Keratinocyte (primary cell): ENCODE results near the gene FAM9A.

Source experiments
- EZH2 ChIP-seq: IDR thresholded peaks from one replicate; pipeline ENCODE4 v1.6.1; 2012; ENCODE audit warnings: inconsistent platforms, mild to moderate bottlenecking, low read length, moderate library complexity
- TF ChIP-seq, protein P1 (sequence below), 3 experiments: IDR thresholded peaks in 1 of 3; conservative IDR thresholded peaks in 1 of 3; optimal IDR thresholded peaks in 1 of 3; 2 replicates in 2 of 3; 3 replicates in 1 of 3; pipeline versions ENCODE3 to v1.5.1; 2011; ENCODE audit warnings: low read length in 3 of 3, mild to moderate bottlenecking in 3 of 3, moderate library complexity in 2 of 3, control low read depth in 1 of 3, inconsistent platforms in 1 of 3; ENCODE audit not compliant: insufficient read depth in 2 of 3; ENCODE audit errors: extremely low read depth in 1 of 3

- TF ChIP-seq, protein P1, sequence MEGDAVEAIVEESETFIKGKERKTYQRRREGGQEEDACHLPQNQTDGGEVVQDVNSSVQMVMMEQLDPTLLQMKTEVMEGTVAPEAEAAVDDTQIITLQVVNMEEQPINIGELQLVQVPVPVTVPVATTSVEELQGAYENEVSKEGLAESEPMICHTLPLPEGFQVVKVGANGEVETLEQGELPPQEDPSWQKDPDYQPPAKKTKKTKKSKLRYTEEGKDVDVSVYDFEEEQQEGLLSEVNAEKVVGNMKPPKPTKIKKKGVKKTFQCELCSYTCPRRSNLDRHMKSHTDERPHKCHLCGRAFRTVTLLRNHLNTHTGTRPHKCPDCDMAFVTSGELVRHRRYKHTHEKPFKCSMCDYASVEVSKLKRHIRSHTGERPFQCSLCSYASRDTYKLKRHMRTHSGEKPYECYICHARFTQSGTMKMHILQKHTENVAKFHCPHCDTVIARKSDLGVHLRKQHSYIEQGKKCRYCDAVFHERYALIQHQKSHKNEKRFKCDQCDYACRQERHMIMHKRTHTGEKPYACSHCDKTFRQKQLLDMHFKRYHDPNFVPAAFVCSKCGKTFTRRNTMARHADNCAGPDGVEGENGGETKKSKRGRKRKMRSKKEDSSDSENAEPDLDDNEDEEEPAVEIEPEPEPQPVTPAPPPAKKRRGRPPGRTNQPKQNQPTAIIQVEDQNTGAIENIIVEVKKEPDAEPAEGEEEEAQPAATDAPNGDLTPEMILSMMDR (optimal IDR thresholded peaks at IDR 0.05 in 1 of 3, IDR thresholded peaks at IDR 0.05 in 1 of 3, conservative IDR thresholded peaks at IDR 0.05 in 1 of 3; ENCODE audit: extremely low read depth in 1 of 3, insufficient read depth in 2 of 3, low read length in 3 of 3) = no peak
- no peak for TF ChIP-seq EZH2
Measured at GRCh38 chrX:8846266-8846665, 45.1 kb upstream of the FAM9A start.
